Measurements from ENCODE around the gene TRNP1. TPM values are rescaled to one million over a fixed set of nuclear protein-coding genes. Genes with fewer than 3 reads are reported as not detected.

The TRNP1 gene
- total RNA-seq, 1 donor from 2014 or later, result 48.8 TPM

DNA sequence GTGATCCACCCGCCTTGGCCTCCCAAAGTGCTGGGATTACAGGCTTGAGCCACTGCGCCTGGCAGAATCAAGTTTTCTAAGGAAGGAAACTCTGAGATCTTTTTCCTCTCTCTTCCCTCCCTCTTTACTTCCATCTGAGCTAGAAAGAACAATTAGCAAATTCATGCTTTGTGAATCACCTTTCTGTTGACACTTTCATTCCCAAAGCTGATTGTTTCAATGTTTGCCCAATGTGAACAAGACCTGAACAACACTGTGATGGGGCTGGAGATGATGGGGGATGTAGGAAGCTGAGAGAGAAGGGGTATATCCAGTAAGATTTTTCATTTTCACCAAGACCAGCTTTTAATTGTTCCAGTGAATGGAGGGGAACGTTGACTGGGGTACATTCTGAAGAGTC, 24.8 kb downstream of the TRNP1 start:
- Mint-ChIP-seq H3K27ac (no peak overlapping the region), H3K9me3 (ENCODE audit: low read depth) (no peaks in the 10 kb centered on the region)

DNA sequence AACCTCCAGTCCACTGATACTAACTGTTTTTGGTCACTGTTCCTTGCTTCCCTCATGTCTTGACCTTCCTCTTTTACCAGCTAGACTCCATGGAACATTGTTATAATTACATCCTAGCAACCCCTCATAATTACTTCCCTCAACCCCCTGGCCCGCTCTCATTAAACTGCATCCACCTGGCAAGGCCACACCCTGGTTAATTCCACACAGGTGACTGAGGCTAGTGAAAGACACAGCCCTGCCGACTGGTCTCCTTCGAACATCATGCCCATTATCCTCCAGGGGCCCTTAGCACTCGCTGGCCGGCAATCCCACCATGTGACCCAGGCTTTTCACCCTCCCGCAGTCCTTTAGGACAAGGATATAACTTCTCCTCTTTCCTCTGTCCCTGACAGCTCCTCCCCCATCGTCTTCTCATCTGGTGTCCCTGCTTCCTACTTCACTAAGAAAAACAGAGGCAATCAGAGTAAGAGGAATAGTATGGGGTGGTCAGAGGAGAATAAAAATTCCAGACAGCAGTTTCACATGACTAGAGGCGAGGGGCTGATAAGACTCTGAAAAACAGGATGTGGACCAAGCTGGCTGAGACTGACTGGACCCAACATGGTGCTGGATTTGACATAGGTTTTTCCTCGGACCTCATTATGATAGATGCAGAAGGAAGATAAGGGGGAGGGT, 28.0 kb downstream of the TRNP1 start:
- no peak for DNase-seq (ENCODE audit: low spot score, unreplicated experiment)
- peaks cover 4% of the 10 kb centered on the region for H3K27me3 Mint-ChIP-seq
- H3K9me3 Mint-ChIP-seq (ENCODE audit: low read depth), result no peaks in the 10 kb centered on the region
- no peak overlapping the region for H3K4me3 Mint-ChIP-seq (ENCODE audit: low read depth)
- H3K4me1 Mint-ChIP-seq (ENCODE audit: low read depth), result peaks cover 10% of the 10 kb centered on the region
- H3K36me3 Mint-ChIP-seq (ENCODE audit: insufficient read depth), result no peaks in the 10 kb centered on the region
- TF ChIP-seq, protein P1, sequence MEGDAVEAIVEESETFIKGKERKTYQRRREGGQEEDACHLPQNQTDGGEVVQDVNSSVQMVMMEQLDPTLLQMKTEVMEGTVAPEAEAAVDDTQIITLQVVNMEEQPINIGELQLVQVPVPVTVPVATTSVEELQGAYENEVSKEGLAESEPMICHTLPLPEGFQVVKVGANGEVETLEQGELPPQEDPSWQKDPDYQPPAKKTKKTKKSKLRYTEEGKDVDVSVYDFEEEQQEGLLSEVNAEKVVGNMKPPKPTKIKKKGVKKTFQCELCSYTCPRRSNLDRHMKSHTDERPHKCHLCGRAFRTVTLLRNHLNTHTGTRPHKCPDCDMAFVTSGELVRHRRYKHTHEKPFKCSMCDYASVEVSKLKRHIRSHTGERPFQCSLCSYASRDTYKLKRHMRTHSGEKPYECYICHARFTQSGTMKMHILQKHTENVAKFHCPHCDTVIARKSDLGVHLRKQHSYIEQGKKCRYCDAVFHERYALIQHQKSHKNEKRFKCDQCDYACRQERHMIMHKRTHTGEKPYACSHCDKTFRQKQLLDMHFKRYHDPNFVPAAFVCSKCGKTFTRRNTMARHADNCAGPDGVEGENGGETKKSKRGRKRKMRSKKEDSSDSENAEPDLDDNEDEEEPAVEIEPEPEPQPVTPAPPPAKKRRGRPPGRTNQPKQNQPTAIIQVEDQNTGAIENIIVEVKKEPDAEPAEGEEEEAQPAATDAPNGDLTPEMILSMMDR (IDR thresholded peaks at IDR 0.05; ENCODE audit: unreplicated experiment), result no peak
- H3K27ac Mint-ChIP-seq, result no peak overlapping the region

More for the DNA sequence above, 24.8 kb downstream of the TRNP1 start:
- TF ChIP-seq, protein P1 (IDR thresholded peaks at IDR 0.05; ENCODE audit: unreplicated experiment), result no peak
- peaks cover 4% of the 10 kb centered on the region for H3K27me3 Mint-ChIP-seq
- H3K4me3 Mint-ChIP-seq (ENCODE audit: low read depth), result no peak overlapping the region
- H3K36me3 Mint-ChIP-seq (ENCODE audit: insufficient read depth), result no peaks in the 10 kb centered on the region
- peaks cover 10% of the 10 kb centered on the region for H3K4me1 Mint-ChIP-seq (ENCODE audit: low read depth)
- DNase-seq (ENCODE audit: low spot score, unreplicated experiment), result no peak

DNA sequence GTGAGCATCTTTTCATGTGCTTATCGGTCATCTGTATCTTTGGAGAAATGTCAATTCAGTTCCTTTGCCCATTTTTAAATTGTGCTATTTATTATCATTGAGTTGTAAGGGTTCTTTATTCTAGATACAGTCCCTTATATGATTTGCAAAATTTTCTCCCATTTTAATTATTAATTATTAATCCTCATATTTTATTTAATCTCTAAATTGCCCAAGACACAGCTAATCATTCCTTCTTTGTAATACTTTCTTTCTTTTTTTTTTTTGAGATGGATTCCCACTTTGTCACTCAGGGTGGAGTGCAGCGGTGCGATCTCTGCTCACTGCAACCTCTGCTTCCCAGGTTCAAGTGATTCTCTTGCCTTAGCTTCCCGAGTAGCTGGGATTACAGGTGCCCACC, 32.2 kb downstream of the TRNP1 start:
- TF ChIP-seq, protein P1 (IDR thresholded peaks at IDR 0.05; ENCODE audit: unreplicated experiment), result no peak
- Mint-ChIP-seq H3K27ac (no peak overlapping the region), H3K36me3 (ENCODE audit: insufficient read depth) (no peaks in the 10 kb centered on the region), H3K4me1 (ENCODE audit: low read depth) (peaks cover 15% of the 10 kb centered on the region), H3K9me3 (ENCODE audit: low read depth) (no peaks in the 10 kb centered on the region), H3K4me3 (ENCODE audit: low read depth) (no peak overlapping the region), H3K27me3 (peaks cover 4% of the 10 kb centered on the region)
- DNase-seq (ENCODE audit: low spot score, unreplicated experiment), result no peak

DNA sequence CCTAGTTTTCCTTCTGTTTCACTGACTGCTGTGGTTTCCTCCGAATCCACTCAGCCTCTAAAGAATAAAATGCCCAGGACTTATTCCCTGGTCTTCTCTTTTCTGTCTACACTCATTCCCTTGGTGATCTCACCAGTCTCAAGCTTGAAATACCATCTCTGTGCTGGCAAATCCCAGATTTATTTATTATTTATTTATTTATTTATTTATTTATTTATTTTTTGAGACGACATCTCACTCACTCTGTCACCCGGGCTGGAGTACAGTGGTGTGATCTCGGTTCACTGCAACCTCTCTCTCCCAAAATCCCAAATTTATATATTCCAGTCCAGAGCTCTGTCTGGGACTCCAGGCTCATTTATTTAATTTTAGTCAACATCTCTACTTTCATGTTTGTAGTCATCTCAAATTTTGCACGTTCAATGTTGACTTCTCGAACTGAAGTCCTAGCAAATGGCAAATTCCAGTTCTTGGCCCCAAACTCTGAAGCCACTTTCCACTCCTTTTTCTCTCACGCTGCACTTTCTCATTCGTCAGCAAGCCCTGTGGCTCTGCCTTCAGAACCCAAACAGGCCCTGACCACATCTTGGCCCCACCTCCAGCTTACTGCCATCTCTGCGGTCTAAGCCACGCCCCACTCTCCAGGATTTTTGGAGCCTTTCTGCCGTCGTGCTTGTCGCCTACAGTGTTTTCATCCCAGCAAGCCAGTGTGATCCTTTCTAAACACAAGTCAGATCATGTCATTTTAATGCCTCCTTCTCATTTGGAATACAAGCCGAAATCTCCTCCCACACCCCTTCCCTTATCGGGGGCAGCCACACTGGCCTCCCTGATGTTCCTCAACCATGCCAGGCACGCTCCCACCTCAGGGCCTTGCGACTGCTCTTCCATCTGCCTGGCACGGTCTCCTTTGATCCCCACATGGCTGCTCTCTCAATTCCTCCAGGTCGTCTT, 33.4 kb downstream of the TRNP1 start:
- Mint-ChIP-seq H3K9me3 (ENCODE audit: low read depth) (no peaks in the 10 kb centered on the region), H3K27me3 (no peaks in the 10 kb centered on the region), H3K27ac (peak overlapping the region; percentile 79), H3K36me3 (ENCODE audit: insufficient read depth) (no peaks in the 10 kb centered on the region), H3K4me1 (ENCODE audit: low read depth) (peaks cover 12% of the 10 kb centered on the region), H3K4me3 (ENCODE audit: low read depth) (no peak overlapping the region)
- DNase-seq (ENCODE audit: low spot score, unreplicated experiment), result no peak
- TF ChIP-seq, protein P1 (IDR thresholded peaks at IDR 0.05; ENCODE audit: unreplicated experiment), result no peak

DNA sequence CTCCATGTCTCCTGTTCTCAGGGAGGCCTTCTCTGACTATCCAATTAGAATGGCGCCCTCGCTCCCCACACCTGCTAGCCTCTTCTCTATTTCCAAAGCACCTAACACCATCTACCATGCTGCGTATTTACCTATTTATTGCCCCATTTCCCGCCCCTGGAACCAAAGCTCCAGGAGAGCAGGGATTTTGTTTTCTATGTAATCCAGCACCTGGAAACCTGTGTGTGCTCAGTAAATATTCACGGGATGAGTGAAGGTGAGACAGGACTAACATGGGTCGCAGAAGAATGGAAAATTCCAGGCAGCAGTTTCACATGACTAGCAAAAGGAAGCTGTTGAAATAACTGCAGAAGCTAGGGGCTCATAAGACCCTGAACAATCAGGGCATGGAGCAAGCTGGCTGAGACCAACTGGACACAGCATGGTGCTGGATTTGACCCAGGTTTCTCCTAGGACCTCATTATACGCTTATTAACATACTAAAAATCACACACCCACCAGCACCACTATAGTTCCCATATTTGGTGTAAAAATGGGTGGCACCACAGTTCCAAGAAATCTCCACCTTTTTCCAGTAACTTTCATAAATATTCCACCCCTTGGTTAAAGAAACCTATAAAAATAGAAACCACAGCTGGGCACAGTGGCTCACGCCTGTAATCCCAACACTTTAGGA, 34.2 kb downstream of the TRNP1 start:
- peaks cover 12% of the 10 kb centered on the region for H3K4me1 Mint-ChIP-seq (ENCODE audit: low read depth)
- peak overlapping the region; percentile 79 for H3K27ac Mint-ChIP-seq
- H3K9me3 Mint-ChIP-seq (ENCODE audit: low read depth), result no peaks in the 10 kb centered on the region
- no peak overlapping the region for H3K4me3 Mint-ChIP-seq (ENCODE audit: low read depth)
- TF ChIP-seq, protein P1 (IDR thresholded peaks at IDR 0.05; ENCODE audit: unreplicated experiment), result no peak
- no peak for DNase-seq (ENCODE audit: low spot score, unreplicated experiment)
- H3K27me3 Mint-ChIP-seq, result no peaks in the 10 kb centered on the region
- H3K36me3 Mint-ChIP-seq (ENCODE audit: insufficient read depth), result no peaks in the 10 kb centered on the region
